Thyroid gland (tissue), 4 donors: ENCODE results near the gene SPIN2B.

Experiments used
- POLR2A ChIP-seq, 2 donors: fragments of 450-650 bp; IDR thresholded peaks; one replicate each; pipeline ENCODE4 v1.6.1; 2017; ENCODE audit warnings: antibody characterized with exemption in 2 of 2, mild to moderate bottlenecking in 2 of 2, moderate library complexity in 1 of 2
- TF ChIP-seq, protein P1 (sequence below), 6 experiments: fragments of 200-600 bp in 3 of 6; fragments of 450-650 bp in 3 of 6; sonication (generic) in 3 of 6; IDR thresholded peaks; one replicate each; pipeline ENCODE4 v1.5.1; 2016 to 2019; ENCODE audit warnings: antibody characterized with exemption in 6 of 6, mild to moderate bottlenecking in 2 of 6, inconsistent platforms in 1 of 6, moderate library complexity in 1 of 6

DNA sequence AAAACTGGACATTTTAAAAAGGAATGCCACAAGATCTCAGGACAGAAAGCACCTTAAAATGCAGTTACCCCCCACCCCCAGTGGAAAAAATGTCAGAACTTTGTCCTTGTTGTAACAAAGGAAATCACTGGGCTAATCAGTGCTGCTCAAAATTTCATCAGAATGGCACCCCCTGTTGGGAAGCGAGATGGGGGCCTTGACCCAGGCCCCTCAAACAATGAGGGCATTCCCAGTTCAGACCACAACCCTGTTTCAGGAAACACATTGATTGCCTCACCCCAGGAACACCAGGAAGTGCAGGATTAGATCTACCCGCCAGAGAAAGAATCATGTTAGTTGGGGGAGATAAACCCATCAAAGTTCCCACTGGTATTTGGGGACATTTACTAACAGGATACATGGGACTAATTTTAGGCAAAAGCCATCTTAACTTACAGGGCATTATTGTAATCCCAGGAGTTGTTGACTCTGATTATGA, 16.4 kb downstream of the SPIN2B start:
- TF ChIP-seq, protein P1, sequence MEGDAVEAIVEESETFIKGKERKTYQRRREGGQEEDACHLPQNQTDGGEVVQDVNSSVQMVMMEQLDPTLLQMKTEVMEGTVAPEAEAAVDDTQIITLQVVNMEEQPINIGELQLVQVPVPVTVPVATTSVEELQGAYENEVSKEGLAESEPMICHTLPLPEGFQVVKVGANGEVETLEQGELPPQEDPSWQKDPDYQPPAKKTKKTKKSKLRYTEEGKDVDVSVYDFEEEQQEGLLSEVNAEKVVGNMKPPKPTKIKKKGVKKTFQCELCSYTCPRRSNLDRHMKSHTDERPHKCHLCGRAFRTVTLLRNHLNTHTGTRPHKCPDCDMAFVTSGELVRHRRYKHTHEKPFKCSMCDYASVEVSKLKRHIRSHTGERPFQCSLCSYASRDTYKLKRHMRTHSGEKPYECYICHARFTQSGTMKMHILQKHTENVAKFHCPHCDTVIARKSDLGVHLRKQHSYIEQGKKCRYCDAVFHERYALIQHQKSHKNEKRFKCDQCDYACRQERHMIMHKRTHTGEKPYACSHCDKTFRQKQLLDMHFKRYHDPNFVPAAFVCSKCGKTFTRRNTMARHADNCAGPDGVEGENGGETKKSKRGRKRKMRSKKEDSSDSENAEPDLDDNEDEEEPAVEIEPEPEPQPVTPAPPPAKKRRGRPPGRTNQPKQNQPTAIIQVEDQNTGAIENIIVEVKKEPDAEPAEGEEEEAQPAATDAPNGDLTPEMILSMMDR (IDR thresholded peaks at IDR 0.05): no peak
- no peak for TF ChIP-seq POLR2A (IDR thresholded peaks at IDR 0.05)
